Lower lobe of right lung (tissue), 2 donors: ENCODE measurements around the gene WDR49. TPM values are rescaled to one million over a fixed set of nuclear protein-coding genes. Genes with fewer than 3 reads are reported as not detected.

ENCODE experiments used
- ATAC-seq, 2 donors: fragments of 200-7000 bp; cut with Tn5 transposase; one replicate each; pipeline ENCODE4 v1.9.1; 2020 to 2022; ENCODE audit warnings: mild to moderate bottlenecking in 2 of 2, moderate library complexity in 2 of 2
- DNase-seq: peaks from one replicate; pipeline ENCODE4 v3.0.0-alpha.2; 2020
- H3K27ac ChIP-seq: fragments of 200-600 bp; one replicate; pipeline ENCODE4 v1.8.0; 2022
- H3K27me3 ChIP-seq: fragments of 200-600 bp; one replicate; pipeline ENCODE4 v1.8.0; 2022; ENCODE audit warnings: low read depth
- H3K36me3 ChIP-seq: fragments of 200-600 bp; one replicate; pipeline ENCODE4 v1.8.0; 2022; ENCODE audit warnings: mild to moderate bottlenecking
- H3K4me1 ChIP-seq: fragments of 200-600 bp; one replicate; pipeline ENCODE4 v1.8.0; 2022
- H3K4me3 ChIP-seq: fragments of 200-600 bp; one replicate; pipeline ENCODE4 v1.8.0; 2022; ENCODE audit warnings: mild to moderate bottlenecking
- H3K9me3 ChIP-seq: fragments of 200-600 bp; one replicate; pipeline ENCODE4 v1.8.0; 2022
- intact Hi-C: fragments of 100-400 bp; cut with DNase I; formaldehyde crosslinking; loops from one replicate; pipeline ENCODE4 v1.11.0; 2022
- total RNA-seq: library from RNA; stranded (reverse); fragmentation: NEBNext Ultra II Directional; extraction: Animal tissue kit (Norgen Biotek cat#: 25700); gene quantifications from one replicate; pipeline ENCODE4 v1.2.1, GENCODE V29; 2021
- TF ChIP-seq, protein P1 (sequence below): fragments of 200-600 bp; IDR thresholded peaks from one replicate; pipeline ENCODE4 v1.8.0; 2022; ENCODE audit warnings: antibody characterized with exemption, mild to moderate bottlenecking
- donor health status: DM: no; HTN: yes; CAD: no; lungs with severe emphysema.

WDR49 gene
- total RNA-seq, 1 donor from 2014 or later: 13.9 TPM

DNA sequence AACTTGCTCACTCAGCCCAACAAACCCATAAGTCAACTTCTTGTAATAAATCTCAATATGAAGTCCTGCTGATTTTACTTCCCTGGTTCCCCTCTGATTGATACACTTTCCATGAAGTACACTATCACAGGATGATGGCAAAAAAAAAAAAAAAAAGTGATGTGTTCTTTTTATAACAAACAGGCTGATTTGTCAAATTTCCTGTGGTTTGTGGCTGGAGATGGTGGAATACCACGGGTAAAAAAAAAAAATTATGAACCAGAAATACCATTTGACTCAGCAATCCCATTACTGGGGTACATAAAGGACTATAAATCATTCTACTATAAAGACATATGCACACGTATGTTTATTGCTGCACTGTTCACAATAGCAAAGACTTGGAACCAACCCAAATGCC is 169.2 kb downstream of the WDR49 start:
- no peak for ATAC-seq

DNA sequence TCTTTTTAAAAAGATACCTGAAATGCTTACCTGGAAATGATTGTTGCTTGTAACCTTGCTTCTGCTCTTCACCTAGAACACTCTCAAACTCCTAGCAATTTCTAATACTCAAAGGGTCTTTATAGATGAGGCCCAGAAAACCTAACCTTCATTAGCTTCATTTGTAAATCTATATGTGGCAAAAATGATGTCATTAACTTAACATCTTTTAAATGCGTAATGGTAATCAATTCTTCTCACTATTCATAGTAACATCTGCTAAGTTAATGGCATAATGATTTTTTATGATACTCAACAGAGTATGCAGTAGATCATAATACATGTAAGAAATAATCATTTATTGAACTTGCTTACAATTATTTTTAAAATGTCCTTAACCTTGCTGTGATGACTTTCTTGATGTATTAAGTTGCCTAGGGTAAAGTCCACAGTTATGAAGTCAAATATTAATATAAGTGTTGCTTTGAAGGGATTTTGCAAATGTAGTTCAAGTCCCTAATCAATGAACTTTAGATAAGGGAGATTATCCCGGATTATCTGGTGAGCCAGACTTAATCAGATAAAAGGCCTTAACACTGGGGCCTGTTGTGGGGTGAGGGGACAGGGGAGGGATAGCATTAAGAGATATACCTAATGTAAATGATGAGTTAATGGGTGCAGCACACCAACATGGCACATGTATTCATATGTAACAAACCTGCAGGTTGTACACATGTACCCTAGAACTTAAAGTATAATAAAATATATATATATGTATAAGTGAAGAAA is 169.8 kb downstream of the WDR49 start:
- H3K4me1 ChIP-seq: no peaks in the 10 kb centered on the region
- no peak overlapping the region for H3K27ac ChIP-seq
- H3K9me3 ChIP-seq: no peaks in the 10 kb centered on the region
- ATAC-seq (no peak), DNase-seq (no peak)
- H3K36me3 ChIP-seq: no peaks in the 10 kb centered on the region
- no peaks in the 10 kb centered on the region for H3K27me3 ChIP-seq
- H3K4me3 ChIP-seq: no peak overlapping the region
- TF ChIP-seq, protein P1, sequence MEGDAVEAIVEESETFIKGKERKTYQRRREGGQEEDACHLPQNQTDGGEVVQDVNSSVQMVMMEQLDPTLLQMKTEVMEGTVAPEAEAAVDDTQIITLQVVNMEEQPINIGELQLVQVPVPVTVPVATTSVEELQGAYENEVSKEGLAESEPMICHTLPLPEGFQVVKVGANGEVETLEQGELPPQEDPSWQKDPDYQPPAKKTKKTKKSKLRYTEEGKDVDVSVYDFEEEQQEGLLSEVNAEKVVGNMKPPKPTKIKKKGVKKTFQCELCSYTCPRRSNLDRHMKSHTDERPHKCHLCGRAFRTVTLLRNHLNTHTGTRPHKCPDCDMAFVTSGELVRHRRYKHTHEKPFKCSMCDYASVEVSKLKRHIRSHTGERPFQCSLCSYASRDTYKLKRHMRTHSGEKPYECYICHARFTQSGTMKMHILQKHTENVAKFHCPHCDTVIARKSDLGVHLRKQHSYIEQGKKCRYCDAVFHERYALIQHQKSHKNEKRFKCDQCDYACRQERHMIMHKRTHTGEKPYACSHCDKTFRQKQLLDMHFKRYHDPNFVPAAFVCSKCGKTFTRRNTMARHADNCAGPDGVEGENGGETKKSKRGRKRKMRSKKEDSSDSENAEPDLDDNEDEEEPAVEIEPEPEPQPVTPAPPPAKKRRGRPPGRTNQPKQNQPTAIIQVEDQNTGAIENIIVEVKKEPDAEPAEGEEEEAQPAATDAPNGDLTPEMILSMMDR: no peak
- intact Hi-C loops: no loop called here

More for the DNA sequence above, 169.2 kb downstream of the WDR49 start:
- H3K27me3 ChIP-seq: no peaks in the 10 kb centered on the region
- TF ChIP-seq, protein P1: no peak
- intact Hi-C loops: no loop called here
- H3K9me3 ChIP-seq: no peaks in the 10 kb centered on the region
- no peaks in the 10 kb centered on the region for H3K4me1 ChIP-seq
- no peak overlapping the region for H3K27ac ChIP-seq
- H3K36me3 ChIP-seq: no peaks in the 10 kb centered on the region
- DNase-seq: no peak
- H3K4me3 ChIP-seq: no peak overlapping the region

DNA sequence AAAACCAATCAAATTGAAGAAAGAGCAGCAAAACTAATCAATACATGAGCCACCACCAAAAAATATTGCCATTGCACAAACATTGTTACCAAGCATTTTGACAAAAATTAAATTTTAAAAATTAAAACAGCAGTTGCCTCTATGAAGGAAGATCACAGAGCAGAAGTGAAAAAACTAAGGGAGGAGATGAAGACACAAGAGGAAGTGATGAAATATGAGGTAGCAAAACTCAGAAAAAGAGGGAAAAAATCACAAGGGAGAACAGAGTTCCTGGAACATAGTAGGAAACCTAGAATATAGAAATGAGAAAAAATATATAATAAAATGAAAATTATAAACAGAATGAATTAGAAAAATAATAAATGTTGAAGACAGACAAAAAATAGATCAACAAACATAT is 172.6 kb downstream of the WDR49 start:
- ATAC-seq (no peak), DNase-seq (no peak)
- Histone ChIP-seq H3K36me3 (no peaks in the 10 kb centered on the region), H3K4me1 (no peaks in the 10 kb centered on the region), H3K27ac (no peak overlapping the region), H3K9me3 (no peaks in the 10 kb centered on the region), H3K27me3 (no peaks in the 10 kb centered on the region), H3K4me3 (no peak overlapping the region)
- intact Hi-C loops: no loop called here
- TF ChIP-seq, protein P1: no peak

DNA sequence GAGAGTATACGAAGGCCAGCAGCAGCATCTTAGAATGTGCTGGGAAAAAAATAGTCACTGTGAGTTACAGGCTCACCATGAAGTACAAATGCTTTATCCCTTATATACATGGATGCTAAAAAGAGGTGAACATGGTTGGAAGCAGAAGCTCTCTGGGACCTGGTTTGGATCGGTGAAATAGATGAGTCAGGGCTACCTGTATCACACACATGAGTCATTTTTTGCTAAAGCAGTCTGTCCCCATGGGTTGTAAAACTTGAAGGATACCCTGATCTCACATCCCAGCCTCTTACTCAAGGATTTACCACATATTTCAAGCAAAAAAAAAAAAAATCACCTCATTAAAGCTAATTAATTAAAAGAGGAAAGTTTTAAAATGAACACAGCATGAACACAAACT is 173.0 kb downstream of the WDR49 start:
- ATAC-seq (no peak), DNase-seq (no peak)
- Histone ChIP-seq H3K27ac (no peak overlapping the region), H3K27me3 (no peaks in the 10 kb centered on the region), H3K36me3 (no peaks in the 10 kb centered on the region), H3K4me1 (no peaks in the 10 kb centered on the region), H3K4me3 (no peak overlapping the region), H3K9me3 (no peaks in the 10 kb centered on the region)
- TF ChIP-seq, protein P1: no peak
- intact Hi-C loops: no loop called here

DNA sequence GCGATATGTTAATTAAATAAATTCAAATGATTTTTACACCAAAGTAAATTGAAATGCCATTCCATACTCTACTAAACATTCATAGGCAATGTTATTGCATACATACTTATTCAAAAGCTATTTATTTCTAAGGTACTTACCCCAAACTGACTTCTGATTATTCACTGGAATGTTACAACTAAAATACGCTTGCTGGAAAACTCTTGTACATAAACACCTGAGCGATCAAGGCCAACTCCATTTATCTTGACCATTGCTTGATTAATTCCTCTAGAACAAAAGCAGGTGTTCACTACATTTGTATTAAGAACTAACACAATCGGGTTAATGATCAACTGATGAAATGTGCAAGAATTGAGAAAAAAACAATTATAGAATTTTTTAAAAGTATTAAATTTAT is 179.9 kb downstream of the WDR49 start, which contains the start of gene SERPINI2:
Gene SERPINI2, minus strand, starts transcription at position 180 of the 400 bp plus-strand sequence. CDS start 2,208 bp downstream, outside the sequence.
- no peaks in the 10 kb centered on the region for H3K27me3 ChIP-seq
- H3K4me1 ChIP-seq: no peaks in the 10 kb centered on the region
- no peaks in the 10 kb centered on the region for H3K36me3 ChIP-seq
- H3K27ac ChIP-seq: no peak within 1 kb of the TSS
- intact Hi-C loops: no loop called here
- no peak for ATAC-seq
- H3K4me3 ChIP-seq: no peak within 1 kb of the TSS
- no peak for DNase-seq
- no peaks in the 10 kb centered on the region for H3K9me3 ChIP-seq
- TF ChIP-seq, protein P1: no peak
